ENCODE data around the gene VSTM5.

Gene VSTM5

GRCh38 chr11:93842461-93842860 is 8.0 kb downstream of the VSTM5 start:
- DNase-seq (ENCODE audit: low spot score), result no peak

- DNase-seq (ENCODE audit: low spot score), result no peak
These were observed 8.4 kb downstream of the VSTM5 start for GRCh38 chr11:93842034-93842433.

GRCh38 chr11:93841446-93841845 is 9.0 kb downstream of the VSTM5 start:
- DNase-seq (ENCODE audit: low spot score), result no peak

DNA sequence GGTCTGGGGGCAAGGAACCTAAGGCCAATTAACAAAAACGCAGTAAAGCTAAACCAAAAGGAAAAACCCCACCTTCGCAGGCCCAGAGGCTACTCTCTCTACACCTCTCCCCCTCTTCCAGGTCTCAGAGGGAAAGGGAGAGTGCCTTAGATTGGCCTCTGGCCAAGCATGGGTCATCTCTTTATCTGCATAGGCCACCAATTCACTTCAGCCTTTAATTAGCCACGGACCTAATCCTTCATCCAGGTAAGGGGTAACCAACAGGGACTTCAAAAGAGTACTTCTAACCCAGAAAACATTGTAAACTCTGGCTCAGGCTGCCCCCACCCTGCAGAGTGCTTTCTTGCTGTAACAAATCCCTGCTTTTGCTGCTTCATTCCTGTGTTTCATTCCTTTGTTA is 9.4 kb downstream of the VSTM5 start:
- no peak for DNase-seq (ENCODE audit: low spot score)

DNA sequence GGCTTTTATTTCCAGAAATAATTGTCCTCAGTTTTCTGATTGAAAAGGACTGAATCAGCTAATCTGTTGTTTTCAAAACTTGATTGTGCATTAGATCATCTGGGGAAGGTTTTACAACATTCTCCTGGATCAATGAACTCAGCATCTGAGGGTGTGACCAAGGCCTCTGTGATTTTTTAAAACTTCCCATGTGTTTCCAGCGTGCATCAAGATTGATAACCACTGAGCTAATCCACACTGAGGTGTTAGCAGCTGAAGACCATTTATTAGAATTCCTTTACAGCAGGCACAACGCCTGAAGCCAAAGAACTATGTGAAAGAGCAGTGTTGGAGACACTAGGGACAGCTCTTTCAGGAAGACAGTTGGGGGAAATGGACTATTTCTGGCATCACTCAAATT is 10.2 kb downstream of the VSTM5 start:
- no peak for DNase-seq (ENCODE audit: low spot score)

- DNase-seq (ENCODE audit: low spot score), result no peak
These were observed 11.5 kb downstream of the VSTM5 start for GRCh38 chr11:93838967-93839366.

DNA sequence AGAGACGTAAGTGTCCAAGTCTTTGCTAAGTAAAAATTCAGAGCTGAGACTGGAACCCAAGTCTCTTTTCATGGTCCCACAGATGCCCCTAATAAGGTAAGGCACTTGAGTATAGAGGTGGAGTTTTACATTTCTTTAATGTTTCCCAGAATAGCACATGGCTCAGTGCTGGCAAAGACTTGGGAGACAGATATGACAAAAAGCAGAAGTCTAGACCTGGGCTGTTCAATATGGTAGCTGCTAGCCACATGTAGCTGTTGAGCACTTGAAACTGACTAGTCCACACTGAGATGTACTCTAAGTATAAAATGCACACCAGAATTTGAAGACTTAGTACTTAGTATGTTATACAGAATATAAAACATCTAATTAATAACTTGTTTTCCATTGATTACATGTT is 17.6 kb downstream of the VSTM5 start:
- no peak for DNase-seq (ENCODE audit: low spot score)

DNA sequence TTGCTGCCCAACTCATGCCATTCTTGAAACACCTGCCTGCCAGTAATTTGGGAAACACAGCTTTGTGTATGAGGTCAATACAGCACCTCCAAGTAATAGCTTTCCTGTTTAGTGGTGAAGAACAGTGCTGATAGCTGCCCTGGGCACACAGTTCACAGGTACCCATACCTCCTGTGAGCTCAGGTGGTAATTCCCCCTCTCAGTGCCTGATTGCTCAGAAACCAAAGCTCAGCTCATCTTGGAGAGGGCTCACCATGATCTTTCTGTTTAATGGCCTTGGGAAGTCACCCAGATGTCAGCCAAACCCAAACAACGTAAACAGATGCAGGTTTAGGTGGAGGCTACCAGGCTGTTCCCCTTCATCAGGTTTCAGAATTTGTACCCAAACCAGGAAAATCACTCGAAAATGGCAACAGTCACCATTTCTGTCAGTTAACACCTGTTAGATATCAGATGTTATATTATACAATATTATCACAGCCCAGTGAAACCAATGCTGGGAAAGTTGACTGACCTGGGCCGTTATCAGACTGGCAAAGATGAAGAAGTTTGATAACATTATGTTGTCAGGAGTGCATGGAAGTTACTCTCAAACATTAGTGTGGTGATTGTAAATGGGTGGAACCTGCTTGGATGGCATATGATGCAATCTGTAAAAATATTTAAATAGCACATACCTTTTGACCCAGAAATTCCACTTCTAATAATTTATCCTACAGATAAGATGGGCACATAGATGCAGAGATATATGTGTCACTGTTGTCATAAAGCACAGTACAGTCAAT is 18.9 kb downstream of the VSTM5 start:
- DNase-seq (ENCODE audit: low spot score), result no peak

DNA sequence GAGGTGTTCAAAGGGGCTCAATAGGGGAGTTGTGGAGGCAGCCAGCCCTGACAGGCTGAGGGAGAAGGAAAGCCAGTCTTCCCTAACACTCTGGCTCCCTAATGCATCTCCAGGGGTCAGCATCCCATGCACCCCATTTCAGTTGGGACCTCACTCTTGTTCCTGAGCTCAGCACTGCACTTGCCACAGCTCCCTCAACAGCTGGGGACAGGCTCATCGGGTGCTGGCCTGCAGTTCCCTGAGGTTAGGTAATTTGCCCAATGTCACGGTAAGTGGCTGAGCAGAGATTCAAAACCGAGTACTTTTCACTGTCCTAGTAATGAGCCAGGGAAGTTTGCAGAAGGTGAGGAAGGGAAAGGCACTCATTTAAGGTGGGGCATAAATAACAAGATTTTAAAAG is 20.8 kb downstream of the VSTM5 start:
- DNase-seq (ENCODE audit: low spot score), result no peak

DNA sequence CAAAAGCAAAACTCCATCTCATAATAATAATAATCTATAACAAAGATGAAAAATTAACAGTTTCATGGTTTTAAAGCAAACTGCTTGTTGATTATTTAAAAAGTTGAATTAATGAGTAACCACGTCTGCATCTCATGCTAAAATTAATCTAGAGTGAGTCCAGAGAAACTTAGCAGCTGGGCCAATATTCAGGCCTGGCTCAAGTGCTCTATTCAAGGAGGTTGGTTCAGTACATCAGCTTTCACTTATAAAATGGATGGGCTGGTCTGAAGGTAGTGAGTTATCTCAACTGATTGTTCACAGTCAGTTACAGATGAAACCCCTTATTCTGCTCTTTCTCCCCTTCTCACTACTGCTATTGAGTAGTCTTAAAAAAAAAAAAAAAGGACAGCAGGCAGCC is 23.1 kb downstream of the VSTM5 start:
- no peak for DNase-seq (ENCODE audit: low spot score)

DNA sequence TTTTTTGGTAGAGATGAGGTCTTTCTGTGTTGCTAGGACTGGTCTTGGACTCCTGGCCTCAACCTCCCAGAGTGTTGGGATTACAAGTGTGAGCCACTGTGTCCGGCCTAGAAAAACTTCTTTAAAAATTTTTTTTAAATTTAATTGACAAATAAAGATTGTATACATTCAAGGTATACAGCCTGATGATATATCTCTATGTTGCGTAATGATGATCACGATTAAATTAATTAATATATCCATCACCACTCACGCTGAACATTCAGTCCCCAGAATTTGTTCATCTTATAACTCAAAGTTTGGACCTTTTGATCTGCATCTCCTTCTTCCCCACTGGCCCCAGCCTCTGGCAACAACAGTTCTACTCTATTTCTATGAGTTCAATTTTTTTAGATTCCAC is 27.2 kb downstream of the VSTM5 start:
- no peak for DNase-seq (ENCODE audit: low spot score)

- no peak for DNase-seq (ENCODE audit: low spot score)
These were observed 28.1 kb downstream of the VSTM5 start for GRCh38 chr11:93822359-93822758.

GRCh38 chr11:93821617-93822016 is 28.8 kb downstream of the VSTM5 start:
- no peak for DNase-seq (ENCODE audit: low spot score)

DNA sequence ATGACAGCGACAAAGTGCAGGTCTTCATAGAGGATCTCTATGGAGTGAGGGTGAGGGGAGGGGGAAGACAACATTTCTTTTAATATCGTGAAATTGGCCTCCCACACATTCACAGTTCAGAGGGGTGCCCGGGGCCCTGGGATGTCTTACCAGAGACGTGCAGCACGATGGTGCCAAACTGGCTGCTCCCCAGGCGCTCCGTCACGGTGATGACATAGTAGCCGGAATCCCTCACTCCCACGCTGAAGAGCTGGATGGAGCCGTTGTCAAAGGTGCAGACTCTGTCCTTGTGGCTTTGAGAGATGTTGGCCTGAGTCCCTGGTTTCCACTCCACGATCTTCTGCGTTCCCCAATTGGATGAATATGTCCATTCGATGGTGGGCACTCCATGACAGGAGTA is 29.6 kb downstream of the VSTM5 start:
- DNase-seq (ENCODE audit: low spot score), result no peak

DNA sequence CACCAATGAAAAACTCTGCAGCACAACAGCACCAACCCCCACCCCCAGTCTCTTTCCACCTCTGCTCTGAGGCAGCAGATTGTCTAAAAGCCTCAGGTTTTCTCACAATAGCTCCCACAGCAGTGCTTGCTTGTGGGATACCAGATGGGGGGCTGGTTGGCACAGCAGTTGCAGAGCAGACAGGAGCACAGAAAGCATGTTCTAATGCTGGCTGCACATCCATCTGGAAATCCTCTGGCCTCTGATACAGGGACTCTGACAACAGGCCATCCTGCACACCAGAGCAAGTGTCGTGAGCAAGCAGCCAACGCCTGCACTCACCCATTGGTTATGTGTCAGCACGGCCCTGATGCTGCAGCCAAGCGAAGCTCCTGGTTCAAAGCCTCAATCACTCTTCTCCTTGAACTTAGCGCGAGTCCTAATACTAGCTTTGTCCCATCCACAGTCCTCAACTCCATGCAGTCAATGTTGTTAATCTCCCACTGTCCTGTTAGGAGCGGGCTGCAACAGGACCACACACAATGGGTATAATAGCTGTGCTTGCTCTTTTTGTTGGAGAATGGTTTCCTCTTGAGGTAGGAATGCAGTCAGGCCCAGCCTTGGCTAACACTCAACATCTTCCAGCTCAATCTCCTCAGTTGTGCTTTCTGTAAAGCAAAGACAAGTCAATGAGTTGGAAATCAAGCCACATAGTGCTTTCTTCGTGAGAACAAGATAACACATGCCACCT is 30.3 kb downstream of the VSTM5 start:
- no peak for DNase-seq (ENCODE audit: low spot score)

DNA sequence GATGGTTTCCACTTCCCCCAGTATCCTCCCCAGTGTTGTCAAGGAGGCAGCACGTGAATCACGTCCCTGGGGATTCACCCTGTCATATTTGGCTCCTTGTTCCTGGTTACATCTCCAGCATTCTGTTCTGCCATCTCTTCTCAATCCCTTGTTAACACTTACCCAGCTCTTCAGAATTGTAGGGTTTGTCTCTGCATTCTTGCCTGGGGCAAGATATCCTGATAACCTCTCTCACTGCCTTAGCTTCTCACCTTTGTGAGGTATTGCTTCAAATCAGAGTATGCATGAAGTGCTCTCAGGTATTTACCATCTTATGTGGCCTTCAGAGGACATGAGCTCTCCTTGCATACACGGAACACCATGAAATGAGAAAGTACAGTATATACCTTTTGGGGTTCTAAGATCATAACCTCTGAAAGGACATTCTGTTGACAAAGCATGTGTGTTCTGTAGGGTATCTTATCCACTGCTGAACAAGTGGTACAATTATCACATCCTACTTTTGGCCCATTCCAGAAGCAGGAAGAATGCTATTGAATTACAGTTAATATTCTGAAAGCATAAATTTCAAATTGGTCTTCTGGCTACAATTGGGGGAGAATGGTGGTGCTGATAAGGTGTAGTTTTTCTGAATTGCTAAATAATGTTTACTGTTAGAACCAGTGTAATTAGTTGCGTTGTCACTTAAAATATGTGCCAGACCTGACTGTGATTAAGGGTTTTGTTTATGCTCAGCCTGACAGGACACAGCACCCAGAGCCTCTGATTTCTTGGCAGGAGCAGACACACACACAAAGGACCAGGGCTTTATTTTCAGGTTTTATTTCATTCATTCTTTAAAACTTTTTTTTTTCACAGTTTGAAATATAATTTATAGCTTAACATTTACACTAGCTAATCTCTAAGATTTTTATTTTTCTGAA is 32.7 kb downstream of the VSTM5 start:
- DNase-seq (ENCODE audit: low spot score), result no peak

GRCh38 chr11:93814966-93815633 is 35.3 kb downstream of the VSTM5 start:
- no peak for DNase-seq (ENCODE audit: low spot score)

- no peak for DNase-seq (ENCODE audit: low spot score)
These were observed 36.4 kb downstream of the VSTM5 start for GRCh38 chr11:93813974-93814373.

DNA sequence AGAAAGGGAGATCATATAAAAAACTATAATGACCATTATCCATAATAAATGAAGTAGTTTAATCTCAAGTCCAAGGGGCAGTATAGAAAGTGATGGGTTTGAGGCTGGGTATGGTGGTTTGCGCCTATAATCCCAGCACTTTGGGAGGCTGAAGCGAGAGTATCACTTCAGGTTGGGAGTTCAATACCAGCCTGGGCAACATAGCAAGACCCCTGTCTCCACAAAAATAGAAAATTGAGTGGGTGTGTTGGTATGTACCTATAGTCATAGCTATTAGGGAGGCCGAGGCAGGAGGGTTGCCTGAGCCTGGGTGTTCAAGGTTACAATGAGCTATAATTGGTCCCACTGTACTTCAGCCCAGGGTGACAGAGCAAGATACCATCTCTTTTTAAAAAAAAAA is 42.4 kb downstream of the VSTM5 start:
- DNase-seq (ENCODE audit: low spot score), result no peak

DNA sequence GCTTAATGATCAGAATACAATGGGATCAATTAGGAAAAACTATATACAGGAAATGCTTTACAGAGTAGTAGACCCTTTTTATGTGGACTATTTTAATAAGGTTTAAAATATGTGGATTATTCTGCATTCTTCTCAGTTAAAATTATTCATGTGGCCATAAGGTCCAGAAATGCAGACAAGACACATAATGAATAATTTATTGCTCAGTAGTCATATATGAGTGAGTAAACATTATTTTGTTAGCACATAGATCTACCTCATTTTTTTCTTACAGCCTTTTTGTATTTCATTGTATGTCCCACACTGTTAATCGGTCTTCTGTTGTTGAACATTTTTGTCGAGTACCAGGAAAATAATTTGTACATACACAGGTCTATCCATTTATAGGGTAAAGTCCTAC is 45.5 kb downstream of the VSTM5 start:
- no peak for DNase-seq (ENCODE audit: low spot score)

DNA sequence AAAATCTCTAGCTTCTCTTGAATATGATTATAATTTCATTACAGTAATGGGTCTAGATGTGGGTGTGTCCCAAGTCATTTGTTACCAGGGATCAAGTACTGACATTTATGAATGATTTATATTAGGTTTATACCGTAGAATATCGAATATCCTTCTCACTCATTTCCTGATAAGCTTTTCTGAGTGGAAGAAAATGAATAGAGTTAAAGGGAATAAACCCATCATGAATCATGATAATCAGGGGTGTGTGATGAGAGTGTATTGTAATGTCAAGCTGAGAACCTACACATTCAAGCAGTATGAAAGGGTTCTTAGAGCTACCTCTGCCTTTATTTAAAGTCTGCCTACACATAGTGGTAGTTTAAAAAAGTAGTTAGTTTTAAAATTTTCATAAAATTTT is 49.1 kb downstream of the VSTM5 start:
- no peak for DNase-seq (ENCODE audit: low spot score)
